GM23338 (cell line): ENCODE data around the gene SARDH. TPM values are rescaled to one million over a fixed set of nuclear protein-coding genes. Genes with fewer than 3 reads are reported as not detected.

Experiments
- ATAC-seq: fragments of 200-7000 bp; cut with Tn5 transposase; 3 replicates; pipeline ENCODE4 v1.9.1; 2020
- DNase-seq: peaks from one replicate; pipeline ENCODE4 v3.0.0-alpha.2; 2015; ENCODE audit warnings: low spot score
- H2AFZ ChIP-seq: fragments of 200-600 bp; sonication (generic); 2 replicates; pipeline ENCODE4 v1.8.0; 2016; ENCODE audit warnings: antibody characterized with exemption, mild to moderate bottlenecking, moderate library complexity
- H3F3A ChIP-seq: fragments of 200-600 bp; sonication (generic); replicated peaks from 2 replicates; pipeline ENCODE4 v1.8.0; 2017; ENCODE audit warnings: antibody characterized with exemption, mixed run types, low read depth
- H3K27ac ChIP-seq: fragments of 200-600 bp; sonication (generic); 2 replicates; pipeline ENCODE4 v1.6.1; 2016; ENCODE audit warnings: low read depth
- H3K27me3 ChIP-seq: fragments of 200-600 bp; sonication (generic); 2 replicates; pipeline ENCODE4 v1.8.0; 2016; ENCODE audit warnings: mild to moderate bottlenecking, mixed run types, moderate library complexity; ENCODE audit not compliant: insufficient read depth
- H3K36me3 ChIP-seq: fragments of 200-600 bp; sonication (generic); 2 replicates; pipeline ENCODE4 v1.8.0; 2016; ENCODE audit warnings: mild to moderate bottlenecking; ENCODE audit not compliant: insufficient read depth
- H3K4me1 ChIP-seq: fragments of 200-600 bp; sonication (generic); 2 replicates; pipeline ENCODE4 v1.8.0; 2016; ENCODE audit warnings: mild to moderate bottlenecking, moderate library complexity; ENCODE audit not compliant: insufficient read depth
- H3K4me2 ChIP-seq: fragments of 200-600 bp; sonication (generic); 2 replicates; pipeline ENCODE4 v1.7.1; 2017; ENCODE audit warnings: mixed run types
- H3K4me3 ChIP-seq: fragments of 200-600 bp; sonication (generic); 2 replicates; pipeline ENCODE4 v1.6.1; 2016; ENCODE audit warnings: mixed run types
- H3K79me2 ChIP-seq: fragments of 200-600 bp; sonication (generic); replicated peaks from 2 replicates; pipeline ENCODE4 v1.8.0; 2017; ENCODE audit warnings: mild to moderate bottlenecking; ENCODE audit not compliant: insufficient read depth
- H3K9me2 ChIP-seq: fragments of 200-600 bp; sonication (generic); 2 replicates; pipeline ENCODE4 v1.8.0; 2017; ENCODE audit not compliant: insufficient read depth
- H4K20me1 ChIP-seq: fragments of 200-600 bp; sonication (generic); replicated peaks from 2 replicates; pipeline ENCODE4 v1.8.0; 2017; ENCODE audit warnings: mild to moderate bottlenecking; ENCODE audit not compliant: insufficient read depth
- H3K27ac Mint-ChIP-seq: 2 replicates; pipeline ENCODE4 v1.8.0; 2020; ENCODE audit warnings: inconsistent platforms, mild to moderate bottlenecking, moderate library complexity, mixed read lengths
- H3K27me3 Mint-ChIP-seq: 3 replicates; pipeline ENCODE4 v1.8.0; 2022; ENCODE audit warnings: low read depth, mild to moderate bottlenecking, moderate library complexity, mixed read lengths, inconsistent platforms; ENCODE audit not compliant: insufficient read depth, poor library complexity
- H3K36me3 Mint-ChIP-seq: 3 replicates; pipeline ENCODE4 v1.8.0; 2021; ENCODE audit warnings: low read depth, mild to moderate bottlenecking, inconsistent platforms, moderate library complexity, mixed read lengths
- H3K4me1 Mint-ChIP-seq: 3 replicates; pipeline ENCODE4 v1.8.0; 2020; ENCODE audit warnings: mild to moderate bottlenecking, inconsistent platforms, mixed read lengths
- H3K4me3 Mint-ChIP-seq: 3 replicates; pipeline ENCODE4 v1.8.0; 2021; ENCODE audit warnings: moderate library complexity, mild to moderate bottlenecking, inconsistent platforms, mixed read lengths
- H3K9me3 Mint-ChIP-seq: 3 replicates; pipeline ENCODE4 v1.8.0; 2020; ENCODE audit warnings: moderate library complexity, mild to moderate bottlenecking, inconsistent platforms, mixed read lengths
- CREB1 ChIP-seq: fragments of 250-450 bp; sonication (Bioruptor Pico); IDR thresholded peaks from 2 replicates; pipeline ENCODE4 v1.5.0; 2020; ENCODE audit warnings: low read depth, mild to moderate bottlenecking, moderate library complexity
- CTCF ChIP-seq, 2 experiments: fragments of 200-600 bp in 1 of 2; sonication (generic) in 1 of 2; conservative IDR thresholded peaks; 2 replicates each; pipeline versions ENCODE4 v1.5.1 to v1.6.1; 2016 to 2017; ENCODE audit warnings: antibody characterized with exemption in 2 of 2, low read depth in 2 of 2, mild to moderate bottlenecking in 2 of 2, moderate library complexity in 1 of 2
- ETS1 ChIP-seq: IDR thresholded peaks from 2 replicates; pipeline ENCODE4 v1.6.1; 2016; ENCODE audit warnings: antibody characterized with exemption
- EZH2 ChIP-seq: fragments of 200-600 bp; sonication (generic); IDR thresholded peaks from one replicate; pipeline ENCODE4 v1.8.0; 2017; ENCODE audit warnings: antibody characterized with exemption, mild to moderate bottlenecking, low read depth; ENCODE audit not compliant: unreplicated experiment
- EZH2phosphoT487 ChIP-seq: fragments of 200-600 bp; sonication (generic); IDR thresholded peaks from one replicate; pipeline ENCODE4 v1.8.1; 2018; ENCODE audit warnings: antibody characterized with exemption; ENCODE audit not compliant: unreplicated experiment
- JUNB ChIP-seq: IDR thresholded peaks from one replicate; pipeline ENCODE4 v1.6.1; 2016; ENCODE audit warnings: antibody characterized with exemption; ENCODE audit not compliant: unreplicated experiment
- NANOG ChIP-seq: IDR thresholded peaks from 2 replicates; pipeline ENCODE4 v1.6.1; 2016; ENCODE audit warnings: antibody characterized with exemption, borderline replicate concordance
- POLR2AphosphoS5 ChIP-seq: IDR thresholded peaks from 2 replicates; pipeline ENCODE4 v1.6.1; 2016; ENCODE audit warnings: antibody characterized with exemption, low read depth
- STAT1 ChIP-seq: IDR thresholded peaks from one replicate; pipeline ENCODE4 v1.6.1; 2016; ENCODE audit warnings: antibody characterized with exemption; ENCODE audit not compliant: unreplicated experiment
- ZNF114 ChIP-seq: fragments of 250-450 bp; sonication (Bioruptor Pico); IDR thresholded peaks from 2 replicates; pipeline ENCODE4 v1.5.0; 2020; ENCODE audit warnings: mild to moderate bottlenecking, moderate library complexity
- ZNF462 ChIP-seq: fragments of 250-450 bp; sonication (Bioruptor Pico); IDR thresholded peaks from 2 replicates; pipeline ENCODE4 v1.5.0; 2020; ENCODE audit warnings: mild to moderate bottlenecking, moderate library complexity
- polyA plus RNA-seq: library from polyadenylated mRNA; unstranded; fragments of >200 nt; fragmentation: Nextera tagmentation; extraction: Ambion mirVana; gene quantifications from 2 replicates; pipeline ENCODE4 v1.2.1, GENCODE V29; 2016
- total RNA-seq: library from RNA; depleted of rRNA; stranded (reverse); fragments of >200 nt; shearing (Covaris generic); gene quantifications from 2 replicates; pipeline ENCODE4 v1.2.3, GENCODE V29; 2014
- TF ChIP-seq, protein P1 (sequence below): IDR thresholded peaks from one replicate; pipeline ENCODE4 v1.6.1; 2018; ENCODE audit warnings: antibody characterized with exemption; ENCODE audit not compliant: unreplicated experiment

Gene SARDH
- total and polyA plus RNA-seq, 2 experiments from 2014 or later = 2.8 to 10.4 TPM

DNA sequence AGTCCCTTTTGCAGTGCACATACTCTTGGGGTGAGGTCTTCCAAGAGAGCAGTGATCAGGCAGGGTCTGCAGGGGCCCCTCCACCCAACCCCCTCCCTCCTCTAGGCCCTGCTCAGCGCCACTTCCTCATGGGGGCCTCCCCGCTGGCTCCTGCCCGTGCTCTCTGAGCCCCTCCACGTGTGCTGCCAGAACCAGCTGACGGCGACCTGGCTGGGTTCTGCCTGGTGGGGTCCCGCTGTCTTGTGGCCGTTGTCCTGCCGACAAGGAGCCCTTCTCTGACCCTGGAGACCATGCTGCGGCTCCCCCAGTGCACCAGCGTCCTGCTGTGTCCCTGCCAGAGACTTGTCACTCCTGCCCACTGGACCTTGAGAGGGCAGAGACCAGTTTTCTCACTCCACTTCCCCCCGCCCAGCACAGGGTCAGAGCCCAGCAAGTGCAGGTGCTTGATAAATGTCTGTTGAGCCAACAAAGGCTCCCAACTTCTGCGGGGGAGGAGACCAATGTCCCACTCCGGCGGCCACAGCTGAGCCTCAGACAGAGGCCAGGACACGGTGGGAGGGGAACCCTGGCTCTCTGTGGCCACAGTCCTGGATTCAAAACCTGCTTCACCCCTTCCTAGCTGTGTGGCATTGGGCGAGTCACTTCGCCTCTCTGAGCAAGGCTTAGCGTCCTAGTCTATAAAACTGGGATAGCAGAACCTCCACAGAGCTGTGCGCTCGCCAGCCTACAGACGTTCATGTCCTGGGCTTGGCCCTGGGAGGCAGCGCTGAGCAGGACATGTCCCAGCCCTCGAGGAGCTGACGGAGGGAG, 24.8 kb downstream of the SARDH start:
- peak; percentile 10; the same call in 1 of the 3 replicates for ATAC-seq

More for the DNA sequence above, 24.8 kb downstream of the SARDH start:
- no peak overlapping the region for H2AFZ ChIP-seq
- no peaks in the 10 kb centered on the region for H3K79me2 ChIP-seq
- H3K9me3 Mint-ChIP-seq = no peaks in the 10 kb centered on the region
- no peaks in the 10 kb centered on the region for H3K27me3 ChIP-seq
- H3K27ac Mint-ChIP-seq = no peak overlapping the region
- no peak for DNase-seq
- no peaks in the 10 kb centered on the region for H3K4me1 ChIP-seq
- no peaks in the 10 kb centered on the region for H3K9me2 ChIP-seq
- no peaks in the 10 kb centered on the region; the same call in 2 of the 3 replicates for H3K36me3 Mint-ChIP-seq
- H3K36me3 ChIP-seq = no peaks in the 10 kb centered on the region
- H3K4me3 Mint-ChIP-seq = no peak overlapping the region
- TF ChIP-seq CTCF (conservative IDR thresholded peaks at IDR 0.05; ENCODE audit: low read depth in 2 of 2) = no peak
- TF ChIP-seq JUNB = no peak
- TF ChIP-seq, protein P1, sequence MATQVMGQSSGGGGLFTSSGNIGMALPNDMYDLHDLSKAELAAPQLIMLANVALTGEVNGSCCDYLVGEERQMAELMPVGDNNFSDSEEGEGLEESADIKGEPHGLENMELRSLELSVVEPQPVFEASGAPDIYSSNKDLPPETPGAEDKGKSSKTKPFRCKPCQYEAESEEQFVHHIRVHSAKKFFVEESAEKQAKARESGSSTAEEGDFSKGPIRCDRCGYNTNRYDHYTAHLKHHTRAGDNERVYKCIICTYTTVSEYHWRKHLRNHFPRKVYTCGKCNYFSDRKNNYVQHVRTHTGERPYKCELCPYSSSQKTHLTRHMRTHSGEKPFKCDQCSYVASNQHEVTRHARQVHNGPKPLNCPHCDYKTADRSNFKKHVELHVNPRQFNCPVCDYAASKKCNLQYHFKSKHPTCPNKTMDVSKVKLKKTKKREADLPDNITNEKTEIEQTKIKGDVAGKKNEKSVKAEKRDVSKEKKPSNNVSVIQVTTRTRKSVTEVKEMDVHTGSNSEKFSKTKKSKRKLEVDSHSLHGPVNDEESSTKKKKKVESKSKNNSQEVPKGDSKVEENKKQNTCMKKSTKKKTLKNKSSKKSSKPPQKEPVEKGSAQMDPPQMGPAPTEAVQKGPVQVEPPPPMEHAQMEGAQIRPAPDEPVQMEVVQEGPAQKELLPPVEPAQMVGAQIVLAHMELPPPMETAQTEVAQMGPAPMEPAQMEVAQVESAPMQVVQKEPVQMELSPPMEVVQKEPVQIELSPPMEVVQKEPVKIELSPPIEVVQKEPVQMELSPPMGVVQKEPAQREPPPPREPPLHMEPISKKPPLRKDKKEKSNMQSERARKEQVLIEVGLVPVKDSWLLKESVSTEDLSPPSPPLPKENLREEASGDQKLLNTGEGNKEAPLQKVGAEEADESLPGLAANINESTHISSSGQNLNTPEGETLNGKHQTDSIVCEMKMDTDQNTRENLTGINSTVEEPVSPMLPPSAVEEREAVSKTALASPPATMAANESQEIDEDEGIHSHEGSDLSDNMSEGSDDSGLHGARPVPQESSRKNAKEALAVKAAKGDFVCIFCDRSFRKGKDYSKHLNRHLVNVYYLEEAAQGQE = no peak
- no peak for TF ChIP-seq EZH2phosphoT487
- TF ChIP-seq EZH2 = no peak
- TF ChIP-seq ETS1 = no peak
- no peak for TF ChIP-seq NANOG
- no peak for TF ChIP-seq POLR2AphosphoS5
- no peak for TF ChIP-seq CREB1 (CRISPR knock-in tag)
- no peak for TF ChIP-seq ZNF114 (CRISPR knock-in tag)
- no peak for TF ChIP-seq ZNF462 (CRISPR knock-in tag)
- no peak for TF ChIP-seq STAT1
- peaks cover 11% of the 10 kb centered on the region for H3K27me3 Mint-ChIP-seq
- no peaks in the 10 kb centered on the region for H3F3A ChIP-seq
- peaks cover 17% of the 10 kb centered on the region for H3K4me1 Mint-ChIP-seq
- no peak overlapping the region for H3K4me2 ChIP-seq
- H4K20me1 ChIP-seq = no peaks in the 10 kb centered on the region
- no peak overlapping the region for H3K27ac ChIP-seq
- no peak overlapping the region for H3K4me3 ChIP-seq
